GM21360 (cell line): ENCODE data around the gene DOCK3.

Source experiments
- ATAC-seq: cut with Tn5 transposase; IDR thresholded peaks from one replicate; pipeline ENCODE4 v1.9.1; 2021; ENCODE audit warnings: mild to moderate bottlenecking, moderate library complexity; ENCODE audit not compliant: unreplicated experiment

DOCK3 gene

GRCh38 chr3:51394541-51394940 lies 719.8 kb downstream of the DOCK3 start:
- ATAC-seq: no peak

- no peak for ATAC-seq
Measured at GRCh38 chr3:51395493-51396213, 720.9 kb downstream of the DOCK3 start.

- no peak for ATAC-seq
Measured at GRCh38 chr3:51396401-51396800, 721.7 kb downstream of the DOCK3 start.

- no peak for ATAC-seq
Measured at GRCh38 chr3:51397392-51397791, 722.7 kb downstream of the DOCK3 start.

- no peak for ATAC-seq
Measured at GRCh38 chr3:51398595-51399310, 724.0 kb downstream of the DOCK3 start.

- no peak for ATAC-seq
Measured at GRCh38 chr3:51400166-51400565, 725.4 kb downstream of the DOCK3 start.

- no peak for ATAC-seq
Measured at GRCh38 chr3:51401735-51402134, 727.0 kb downstream of the DOCK3 start.

- ATAC-seq: no peak
Measured at GRCh38 chr3:51403675-51404074, 728.9 kb downstream of the DOCK3 start.

GRCh38 chr3:51408021-51408420 lies 733.3 kb downstream of the DOCK3 start:
- ATAC-seq: no peak

GRCh38 chr3:51408813-51409212 lies 734.1 kb downstream of the DOCK3 start:
- ATAC-seq: no peak

- no peak for ATAC-seq
Measured at GRCh38 chr3:51422211-51422610, 747.5 kb downstream of the DOCK3 start.

- ATAC-seq: no peak
Measured at GRCh38 chr3:51426921-51427320, 752.2 kb downstream of the DOCK3 start.

- no peak for ATAC-seq
Measured at GRCh38 chr3:51429138-51429537, 754.4 kb downstream of the DOCK3 start.
